GM23338 (cell line): ENCODE measurements around the gene TEX26. TPM values are rescaled to one million over a fixed set of nuclear protein-coding genes. Genes with fewer than 3 reads are reported as not detected.

ENCODE experiments used
- ATAC-seq: fragments of 200-7000 bp; cut with Tn5 transposase; 3 replicates; pipeline ENCODE4 v1.9.1; 2020
- DNase-seq: peaks from one replicate; pipeline ENCODE4 v3.0.0-alpha.2; 2015; ENCODE audit warnings: low spot score
- H2AFZ ChIP-seq: fragments of 200-600 bp; sonication (generic); 2 replicates; pipeline ENCODE4 v1.8.0; 2016; ENCODE audit warnings: antibody characterized with exemption, mild to moderate bottlenecking, moderate library complexity
- H3F3A ChIP-seq: fragments of 200-600 bp; sonication (generic); replicated peaks from 2 replicates; pipeline ENCODE4 v1.8.0; 2017; ENCODE audit warnings: antibody characterized with exemption, mixed run types, low read depth
- H3K27ac ChIP-seq: fragments of 200-600 bp; sonication (generic); 2 replicates; pipeline ENCODE4 v1.6.1; 2016; ENCODE audit warnings: low read depth
- H3K27me3 ChIP-seq: fragments of 200-600 bp; sonication (generic); 2 replicates; pipeline ENCODE4 v1.8.0; 2016; ENCODE audit warnings: mild to moderate bottlenecking, mixed run types, moderate library complexity; ENCODE audit not compliant: insufficient read depth
- H3K36me3 ChIP-seq: fragments of 200-600 bp; sonication (generic); 2 replicates; pipeline ENCODE4 v1.8.0; 2016; ENCODE audit warnings: mild to moderate bottlenecking; ENCODE audit not compliant: insufficient read depth
- H3K4me1 ChIP-seq: fragments of 200-600 bp; sonication (generic); 2 replicates; pipeline ENCODE4 v1.8.0; 2016; ENCODE audit warnings: mild to moderate bottlenecking, moderate library complexity; ENCODE audit not compliant: insufficient read depth
- H3K4me2 ChIP-seq: fragments of 200-600 bp; sonication (generic); 2 replicates; pipeline ENCODE4 v1.7.1; 2017; ENCODE audit warnings: mixed run types
- H3K4me3 ChIP-seq: fragments of 200-600 bp; sonication (generic); 2 replicates; pipeline ENCODE4 v1.6.1; 2016; ENCODE audit warnings: mixed run types
- H3K79me2 ChIP-seq: fragments of 200-600 bp; sonication (generic); replicated peaks from 2 replicates; pipeline ENCODE4 v1.8.0; 2017; ENCODE audit warnings: mild to moderate bottlenecking; ENCODE audit not compliant: insufficient read depth
- H3K9me2 ChIP-seq: fragments of 200-600 bp; sonication (generic); 2 replicates; pipeline ENCODE4 v1.8.0; 2017; ENCODE audit not compliant: insufficient read depth
- H4K20me1 ChIP-seq: fragments of 200-600 bp; sonication (generic); replicated peaks from 2 replicates; pipeline ENCODE4 v1.8.0; 2017; ENCODE audit warnings: mild to moderate bottlenecking; ENCODE audit not compliant: insufficient read depth
- H3K27ac Mint-ChIP-seq: 2 replicates; pipeline ENCODE4 v1.8.0; 2020; ENCODE audit warnings: inconsistent platforms, mild to moderate bottlenecking, moderate library complexity, mixed read lengths
- H3K27me3 Mint-ChIP-seq: 3 replicates; pipeline ENCODE4 v1.8.0; 2022; ENCODE audit warnings: low read depth, mild to moderate bottlenecking, moderate library complexity, mixed read lengths, inconsistent platforms; ENCODE audit not compliant: insufficient read depth, poor library complexity
- H3K36me3 Mint-ChIP-seq: 3 replicates; pipeline ENCODE4 v1.8.0; 2021; ENCODE audit warnings: low read depth, mild to moderate bottlenecking, inconsistent platforms, moderate library complexity, mixed read lengths
- H3K4me1 Mint-ChIP-seq: 3 replicates; pipeline ENCODE4 v1.8.0; 2020; ENCODE audit warnings: mild to moderate bottlenecking, inconsistent platforms, mixed read lengths
- H3K4me3 Mint-ChIP-seq: 3 replicates; pipeline ENCODE4 v1.8.0; 2021; ENCODE audit warnings: moderate library complexity, mild to moderate bottlenecking, inconsistent platforms, mixed read lengths
- H3K9me3 Mint-ChIP-seq: 3 replicates; pipeline ENCODE4 v1.8.0; 2020; ENCODE audit warnings: moderate library complexity, mild to moderate bottlenecking, inconsistent platforms, mixed read lengths
- CREB1 ChIP-seq: fragments of 250-450 bp; sonication (Bioruptor Pico); IDR thresholded peaks from 2 replicates; pipeline ENCODE4 v1.5.0; 2020; ENCODE audit warnings: low read depth, mild to moderate bottlenecking, moderate library complexity
- EZH2 ChIP-seq: fragments of 200-600 bp; sonication (generic); IDR thresholded peaks from one replicate; pipeline ENCODE4 v1.8.0; 2017; ENCODE audit warnings: antibody characterized with exemption, mild to moderate bottlenecking, low read depth; ENCODE audit not compliant: unreplicated experiment
- EZH2phosphoT487 ChIP-seq: fragments of 200-600 bp; sonication (generic); IDR thresholded peaks from one replicate; pipeline ENCODE4 v1.8.1; 2018; ENCODE audit warnings: antibody characterized with exemption; ENCODE audit not compliant: unreplicated experiment
- JUNB ChIP-seq: IDR thresholded peaks from one replicate; pipeline ENCODE4 v1.6.1; 2016; ENCODE audit warnings: antibody characterized with exemption; ENCODE audit not compliant: unreplicated experiment
- NANOG ChIP-seq: IDR thresholded peaks from 2 replicates; pipeline ENCODE4 v1.6.1; 2016; ENCODE audit warnings: antibody characterized with exemption, borderline replicate concordance
- POLR2AphosphoS5 ChIP-seq: IDR thresholded peaks from 2 replicates; pipeline ENCODE4 v1.6.1; 2016; ENCODE audit warnings: antibody characterized with exemption, low read depth
- STAT1 ChIP-seq: IDR thresholded peaks from one replicate; pipeline ENCODE4 v1.6.1; 2016; ENCODE audit warnings: antibody characterized with exemption; ENCODE audit not compliant: unreplicated experiment
- ZNF114 ChIP-seq: fragments of 250-450 bp; sonication (Bioruptor Pico); IDR thresholded peaks from 2 replicates; pipeline ENCODE4 v1.5.0; 2020; ENCODE audit warnings: mild to moderate bottlenecking, moderate library complexity
- ZNF331 ChIP-seq: fragments of 250-450 bp; sonication (Bioruptor Pico); IDR thresholded peaks from 2 replicates; pipeline ENCODE4 v1.5.0; 2020; ENCODE audit warnings: low read depth, mild to moderate bottlenecking, moderate library complexity
- polyA plus RNA-seq: library from polyadenylated mRNA; unstranded; fragments of >200 nt; fragmentation: Nextera tagmentation; extraction: Ambion mirVana; gene quantifications from 2 replicates; pipeline ENCODE4 v1.2.1, GENCODE V29; 2016
- total RNA-seq: library from RNA; depleted of rRNA; stranded (reverse); fragments of >200 nt; shearing (Covaris generic); gene quantifications from 2 replicates; pipeline ENCODE4 v1.2.3, GENCODE V29; 2014
- TF ChIP-seq, protein P1 (sequence below): IDR thresholded peaks from 2 replicates; pipeline ENCODE4 v1.6.1; 2016; ENCODE audit warnings: antibody characterized with exemption
- TF ChIP-seq, protein P2 (sequence below): IDR thresholded peaks from one replicate; pipeline ENCODE4 v1.6.1; 2018; ENCODE audit warnings: antibody characterized with exemption; ENCODE audit not compliant: unreplicated experiment
- TF ChIP-seq, protein P3 (sequence below): fragments of 250-450 bp; sonication (Bioruptor Pico); IDR thresholded peaks from 2 replicates; pipeline ENCODE4 v1.5.0; 2020; ENCODE audit warnings: mild to moderate bottlenecking, moderate library complexity
- TF ChIP-seq, protein P4 (sequence below), 2 experiments: fragments of 200-600 bp in 1 of 2; sonication (generic) in 1 of 2; conservative IDR thresholded peaks; 2 replicates each; pipeline versions ENCODE4 v1.5.1 to v1.6.1; 2016 to 2017; ENCODE audit warnings: antibody characterized with exemption in 2 of 2, low read depth in 2 of 2, mild to moderate bottlenecking in 2 of 2, moderate library complexity in 1 of 2

TEX26 gene
- total and polyA plus RNA-seq, 2 experiments from 2014 or later = not detected

DNA sequence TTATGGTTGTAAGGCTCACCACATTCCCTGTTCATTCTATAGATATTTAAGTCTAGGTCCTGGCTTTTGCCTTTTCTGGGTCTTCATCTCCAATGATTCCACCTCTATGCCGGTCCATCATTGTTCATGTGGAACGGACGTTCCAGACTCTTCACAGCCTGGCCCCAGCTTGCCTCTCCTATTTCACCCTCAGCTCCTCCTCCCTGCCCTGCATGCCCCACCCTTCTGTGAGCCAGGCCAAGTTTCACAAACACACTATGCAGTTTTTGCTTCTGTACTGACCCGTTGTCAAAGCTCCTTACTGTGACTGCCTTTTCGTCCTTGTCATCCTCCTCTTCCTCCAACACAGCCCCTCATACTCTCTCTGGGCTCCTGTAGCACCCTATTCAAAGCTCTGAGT, 31.3 kb downstream of the TEX26 start:
- no peak for TF ChIP-seq STAT1
- TF ChIP-seq, protein P1, sequence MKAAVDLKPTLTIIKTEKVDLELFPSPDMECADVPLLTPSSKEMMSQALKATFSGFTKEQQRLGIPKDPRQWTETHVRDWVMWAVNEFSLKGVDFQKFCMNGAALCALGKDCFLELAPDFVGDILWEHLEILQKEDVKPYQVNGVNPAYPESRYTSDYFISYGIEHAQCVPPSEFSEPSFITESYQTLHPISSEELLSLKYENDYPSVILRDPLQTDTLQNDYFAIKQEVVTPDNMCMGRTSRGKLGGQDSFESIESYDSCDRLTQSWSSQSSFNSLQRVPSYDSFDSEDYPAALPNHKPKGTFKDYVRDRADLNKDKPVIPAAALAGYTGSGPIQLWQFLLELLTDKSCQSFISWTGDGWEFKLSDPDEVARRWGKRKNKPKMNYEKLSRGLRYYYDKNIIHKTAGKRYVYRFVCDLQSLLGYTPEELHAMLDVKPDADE = no peak
- TF ChIP-seq, protein P2, sequence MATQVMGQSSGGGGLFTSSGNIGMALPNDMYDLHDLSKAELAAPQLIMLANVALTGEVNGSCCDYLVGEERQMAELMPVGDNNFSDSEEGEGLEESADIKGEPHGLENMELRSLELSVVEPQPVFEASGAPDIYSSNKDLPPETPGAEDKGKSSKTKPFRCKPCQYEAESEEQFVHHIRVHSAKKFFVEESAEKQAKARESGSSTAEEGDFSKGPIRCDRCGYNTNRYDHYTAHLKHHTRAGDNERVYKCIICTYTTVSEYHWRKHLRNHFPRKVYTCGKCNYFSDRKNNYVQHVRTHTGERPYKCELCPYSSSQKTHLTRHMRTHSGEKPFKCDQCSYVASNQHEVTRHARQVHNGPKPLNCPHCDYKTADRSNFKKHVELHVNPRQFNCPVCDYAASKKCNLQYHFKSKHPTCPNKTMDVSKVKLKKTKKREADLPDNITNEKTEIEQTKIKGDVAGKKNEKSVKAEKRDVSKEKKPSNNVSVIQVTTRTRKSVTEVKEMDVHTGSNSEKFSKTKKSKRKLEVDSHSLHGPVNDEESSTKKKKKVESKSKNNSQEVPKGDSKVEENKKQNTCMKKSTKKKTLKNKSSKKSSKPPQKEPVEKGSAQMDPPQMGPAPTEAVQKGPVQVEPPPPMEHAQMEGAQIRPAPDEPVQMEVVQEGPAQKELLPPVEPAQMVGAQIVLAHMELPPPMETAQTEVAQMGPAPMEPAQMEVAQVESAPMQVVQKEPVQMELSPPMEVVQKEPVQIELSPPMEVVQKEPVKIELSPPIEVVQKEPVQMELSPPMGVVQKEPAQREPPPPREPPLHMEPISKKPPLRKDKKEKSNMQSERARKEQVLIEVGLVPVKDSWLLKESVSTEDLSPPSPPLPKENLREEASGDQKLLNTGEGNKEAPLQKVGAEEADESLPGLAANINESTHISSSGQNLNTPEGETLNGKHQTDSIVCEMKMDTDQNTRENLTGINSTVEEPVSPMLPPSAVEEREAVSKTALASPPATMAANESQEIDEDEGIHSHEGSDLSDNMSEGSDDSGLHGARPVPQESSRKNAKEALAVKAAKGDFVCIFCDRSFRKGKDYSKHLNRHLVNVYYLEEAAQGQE = no peak
- TF ChIP-seq EZH2 = no peak
- no peak for TF ChIP-seq POLR2AphosphoS5
- TF ChIP-seq, protein P3, sequence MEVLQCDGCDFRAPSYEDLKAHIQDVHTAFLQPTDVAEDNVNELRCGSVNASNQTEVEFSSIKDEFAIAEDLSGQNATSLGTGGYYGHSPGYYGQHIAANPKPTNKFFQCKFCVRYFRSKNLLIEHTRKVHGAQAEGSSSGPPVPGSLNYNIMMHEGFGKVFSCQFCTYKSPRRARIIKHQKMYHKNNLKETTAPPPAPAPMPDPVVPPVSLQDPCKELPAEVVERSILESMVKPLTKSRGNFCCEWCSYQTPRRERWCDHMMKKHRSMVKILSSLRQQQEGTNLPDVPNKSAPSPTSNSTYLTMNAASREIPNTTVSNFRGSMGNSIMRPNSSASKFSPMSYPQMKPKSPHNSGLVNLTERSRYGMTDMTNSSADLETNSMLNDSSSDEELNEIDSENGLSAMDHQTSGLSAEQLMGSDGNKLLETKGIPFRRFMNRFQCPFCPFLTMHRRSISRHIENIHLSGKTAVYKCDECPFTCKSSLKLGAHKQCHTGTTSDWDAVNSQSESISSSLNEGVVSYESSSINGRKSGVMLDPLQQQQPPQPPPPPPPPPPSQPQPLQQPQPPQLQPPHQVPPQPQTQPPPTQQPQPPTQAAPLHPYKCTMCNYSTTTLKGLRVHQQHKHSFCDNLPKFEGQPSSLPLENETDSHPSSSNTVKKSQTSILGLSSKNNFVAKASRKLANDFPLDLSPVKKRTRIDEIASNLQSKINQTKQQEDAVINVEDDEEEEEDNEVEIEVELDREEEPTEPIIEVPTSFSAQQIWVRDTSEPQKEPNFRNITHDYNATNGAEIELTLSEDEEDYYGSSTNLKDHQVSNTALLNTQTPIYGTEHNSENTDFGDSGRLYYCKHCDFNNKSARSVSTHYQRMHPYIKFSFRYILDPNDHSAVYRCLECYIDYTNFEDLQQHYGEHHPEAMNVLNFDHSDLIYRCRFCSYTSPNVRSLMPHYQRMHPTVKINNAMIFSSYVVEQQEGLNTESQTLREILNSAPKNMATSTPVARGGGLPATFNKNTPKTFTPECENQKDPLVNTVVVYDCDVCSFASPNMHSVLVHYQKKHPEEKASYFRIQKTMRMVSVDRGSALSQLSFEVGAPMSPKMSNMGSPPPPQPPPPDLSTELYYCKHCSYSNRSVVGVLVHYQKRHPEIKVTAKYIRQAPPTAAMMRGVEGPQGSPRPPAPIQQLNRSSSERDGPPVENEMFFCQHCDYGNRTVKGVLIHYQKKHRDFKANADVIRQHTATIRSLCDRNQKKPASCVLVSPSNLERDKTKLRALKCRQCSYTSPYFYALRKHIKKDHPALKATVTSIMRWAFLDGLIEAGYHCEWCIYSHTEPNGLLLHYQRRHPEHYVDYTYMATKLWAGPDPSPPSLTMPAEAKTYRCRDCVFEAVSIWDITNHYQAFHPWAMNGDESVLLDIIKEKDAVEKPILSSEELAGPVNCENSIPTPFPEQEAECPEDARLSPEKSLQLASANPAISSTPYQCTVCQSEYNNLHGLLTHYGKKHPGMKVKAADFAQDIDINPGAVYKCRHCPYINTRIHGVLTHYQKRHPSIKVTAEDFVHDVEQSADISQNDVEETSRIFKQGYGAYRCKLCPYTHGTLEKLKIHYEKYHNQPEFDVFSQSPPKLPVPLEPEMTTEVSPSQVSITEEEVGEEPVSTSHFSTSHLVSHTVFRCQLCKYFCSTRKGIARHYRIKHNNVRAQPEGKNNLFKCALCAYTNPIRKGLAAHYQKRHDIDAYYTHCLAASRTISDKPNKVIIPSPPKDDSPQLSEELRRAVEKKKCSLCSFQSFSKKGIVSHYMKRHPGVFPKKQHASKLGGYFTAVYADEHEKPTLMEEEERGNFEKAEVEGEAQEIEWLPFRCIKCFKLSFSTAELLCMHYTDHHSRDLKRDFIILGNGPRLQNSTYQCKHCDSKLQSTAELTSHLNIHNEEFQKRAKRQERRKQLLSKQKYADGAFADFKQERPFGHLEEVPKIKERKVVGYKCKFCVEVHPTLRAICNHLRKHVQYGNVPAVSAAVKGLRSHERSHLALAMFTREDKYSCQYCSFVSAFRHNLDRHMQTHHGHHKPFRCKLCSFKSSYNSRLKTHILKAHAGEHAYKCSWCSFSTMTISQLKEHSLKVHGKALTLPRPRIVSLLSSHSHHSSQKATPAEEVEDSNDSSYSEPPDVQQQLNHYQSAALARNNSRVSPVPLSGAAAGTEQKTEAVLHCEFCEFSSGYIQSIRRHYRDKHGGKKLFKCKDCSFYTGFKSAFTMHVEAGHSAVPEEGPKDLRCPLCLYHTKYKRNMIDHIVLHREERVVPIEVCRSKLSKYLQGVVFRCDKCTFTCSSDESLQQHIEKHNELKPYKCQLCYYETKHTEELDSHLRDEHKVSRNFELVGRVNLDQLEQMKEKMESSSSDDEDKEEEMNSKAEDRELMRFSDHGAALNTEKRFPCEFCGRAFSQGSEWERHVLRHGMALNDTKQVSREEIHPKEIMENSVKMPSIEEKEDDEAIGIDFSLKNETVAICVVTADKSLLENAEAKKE (CRISPR knock-in tag) = no peak
- TF ChIP-seq ZNF331 (CRISPR knock-in tag) = no peak
- TF ChIP-seq JUNB = no peak
- no peak for TF ChIP-seq NANOG
- TF ChIP-seq, protein P4, sequence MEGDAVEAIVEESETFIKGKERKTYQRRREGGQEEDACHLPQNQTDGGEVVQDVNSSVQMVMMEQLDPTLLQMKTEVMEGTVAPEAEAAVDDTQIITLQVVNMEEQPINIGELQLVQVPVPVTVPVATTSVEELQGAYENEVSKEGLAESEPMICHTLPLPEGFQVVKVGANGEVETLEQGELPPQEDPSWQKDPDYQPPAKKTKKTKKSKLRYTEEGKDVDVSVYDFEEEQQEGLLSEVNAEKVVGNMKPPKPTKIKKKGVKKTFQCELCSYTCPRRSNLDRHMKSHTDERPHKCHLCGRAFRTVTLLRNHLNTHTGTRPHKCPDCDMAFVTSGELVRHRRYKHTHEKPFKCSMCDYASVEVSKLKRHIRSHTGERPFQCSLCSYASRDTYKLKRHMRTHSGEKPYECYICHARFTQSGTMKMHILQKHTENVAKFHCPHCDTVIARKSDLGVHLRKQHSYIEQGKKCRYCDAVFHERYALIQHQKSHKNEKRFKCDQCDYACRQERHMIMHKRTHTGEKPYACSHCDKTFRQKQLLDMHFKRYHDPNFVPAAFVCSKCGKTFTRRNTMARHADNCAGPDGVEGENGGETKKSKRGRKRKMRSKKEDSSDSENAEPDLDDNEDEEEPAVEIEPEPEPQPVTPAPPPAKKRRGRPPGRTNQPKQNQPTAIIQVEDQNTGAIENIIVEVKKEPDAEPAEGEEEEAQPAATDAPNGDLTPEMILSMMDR (conservative IDR thresholded peaks at IDR 0.05; ENCODE audit: low read depth in 2 of 2) = no peak
- TF ChIP-seq EZH2phosphoT487 = no peak
- TF ChIP-seq ZNF114 (CRISPR knock-in tag) = no peak
- no peak for TF ChIP-seq CREB1 (CRISPR knock-in tag)
- no peak for ATAC-seq
- peaks cover 6% of the 10 kb centered on the region for H3K27me3 Mint-ChIP-seq

More for the DNA sequence above, 31.3 kb downstream of the TEX26 start:
- DNase-seq = no peak
- H3K27ac Mint-ChIP-seq = no peak overlapping the region
- no peaks in the 10 kb centered on the region for H3K4me1 ChIP-seq
- H4K20me1 ChIP-seq = no peaks in the 10 kb centered on the region
- no peak overlapping the region for H3K27ac ChIP-seq
- no peak overlapping the region for H2AFZ ChIP-seq
- H3K4me3 ChIP-seq = no peak overlapping the region
- no peaks in the 10 kb centered on the region for H3F3A ChIP-seq
- H3K4me3 Mint-ChIP-seq = no peak overlapping the region
- 0 out of 2 replicates have a peak, but pooled peaks cover 5% of the 10 kb centered on the region for H3K36me3 ChIP-seq
- peaks cover 46% of the 10 kb centered on the region for H3K9me3 Mint-ChIP-seq
- H3K27me3 ChIP-seq = no peaks in the 10 kb centered on the region
- peaks cover 12% of the 10 kb centered on the region for H3K9me2 ChIP-seq
- peaks cover 25% of the 10 kb centered on the region; the same call in 2 of the 3 replicates for H3K36me3 Mint-ChIP-seq
- H3K4me2 ChIP-seq = no peak overlapping the region
- no peaks in the 10 kb centered on the region for H3K79me2 ChIP-seq
- H3K4me1 Mint-ChIP-seq = no peaks in the 10 kb centered on the region
